NT2/D1 (cell line): ENCODE results near the gene PKMYT1.

Source experiments
- YY1 ChIP-seq: IDR thresholded peaks from 2 replicates; pipeline ENCODE4 v1.6.1; 2011; ENCODE audit not compliant: insufficient read length, insufficient read depth
- ZNF274 ChIP-seq: IDR thresholded peaks from 2 replicates; pipeline ENCODE4 v1.6.1; 2011; ENCODE audit warnings: mild to moderate bottlenecking, low read depth, low read length

DNA sequence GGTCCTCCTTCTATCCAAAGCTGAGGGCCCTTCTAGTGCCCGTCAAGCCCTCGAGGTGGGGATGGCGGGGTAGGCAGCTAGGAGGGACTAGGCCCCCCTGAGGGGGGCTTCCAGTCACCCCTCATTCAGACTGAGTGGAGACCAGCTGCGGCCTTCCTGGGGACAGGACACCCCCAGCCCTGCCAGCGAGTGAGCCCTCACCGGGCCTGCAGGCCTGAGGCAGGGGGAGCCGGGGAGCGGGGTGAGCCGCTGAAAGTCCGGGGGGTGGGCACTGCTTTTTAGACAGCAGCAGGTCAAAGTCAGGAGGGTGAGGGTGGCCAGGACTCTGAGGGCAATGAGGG, 24.8 kb downstream of the PKMYT1 start:
- TF ChIP-seq ZNF274 (no peak), YY1 (no peak)
